GM23248 (cell line): ENCODE data around the gene KRTDAP. TPM values are rescaled to one million over a fixed set of nuclear protein-coding genes. Genes with fewer than 3 reads are reported as not detected.

Experiments used
- DNase-seq: peaks from one replicate; pipeline ENCODE4 v3.0.0-alpha.2; 2015
- H2AFZ ChIP-seq: fragments of 200-600 bp; sonication (generic); 2 replicates; pipeline ENCODE4 v1.6.1; 2016; ENCODE audit warnings: antibody characterized with exemption
- H3F3A ChIP-seq: fragments of 200-600 bp; sonication (generic); 2 replicates; pipeline ENCODE4 v1.6.1; 2016; ENCODE audit warnings: mild to moderate bottlenecking, antibody characterized with exemption, mixed run types; ENCODE audit not compliant: insufficient read depth
- H3K27ac ChIP-seq: fragments of 200-600 bp; sonication (generic); 2 replicates; pipeline ENCODE4 v1.5.1; 2016; ENCODE audit warnings: mild to moderate bottlenecking
- H3K27me3 ChIP-seq: fragments of 200-600 bp; sonication (generic); replicated peaks from 2 replicates; pipeline ENCODE4 v1.6.1; 2016; ENCODE audit warnings: mild to moderate bottlenecking; ENCODE audit not compliant: insufficient read depth
- H3K36me3 ChIP-seq: fragments of 200-600 bp; sonication (generic); 2 replicates; pipeline ENCODE4 v1.6.1; 2016; ENCODE audit warnings: low read depth, mild to moderate bottlenecking
- H3K4me1 ChIP-seq: fragments of 200-600 bp; sonication (generic); 2 replicates; pipeline ENCODE4 v1.6.1; 2016; ENCODE audit warnings: mild to moderate bottlenecking; ENCODE audit not compliant: insufficient read depth
- H3K4me2 ChIP-seq: fragments of 200-600 bp; sonication (generic); one replicate; pipeline ENCODE4 v1.6.1; 2016; ENCODE audit warnings: mild to moderate bottlenecking; ENCODE audit not compliant: unreplicated experiment
- H3K4me3 ChIP-seq: fragments of 200-600 bp; sonication (generic); 2 replicates; pipeline ENCODE4 v1.5.1; 2016; ENCODE audit warnings: mild to moderate bottlenecking
- H3K79me2 ChIP-seq: fragments of 200-600 bp; sonication (generic); 2 replicates; pipeline ENCODE4 v1.6.1; 2016; ENCODE audit warnings: mild to moderate bottlenecking; ENCODE audit not compliant: insufficient read depth
- H3K9ac ChIP-seq: fragments of 200-600 bp; sonication (generic); 2 replicates; pipeline ENCODE4 v1.6.1; 2016; ENCODE audit warnings: mild to moderate bottlenecking
- H3K9me2 ChIP-seq: fragments of 200-600 bp; sonication (generic); 2 replicates; pipeline ENCODE4 v1.6.1; 2016; ENCODE audit warnings: mixed run types, mild to moderate bottlenecking, moderate library complexity; ENCODE audit not compliant: insufficient read depth
- H3K9me3 ChIP-seq: fragments of 200-600 bp; sonication (generic); one replicate; pipeline ENCODE4 v1.6.1; 2017; ENCODE audit warnings: low read depth
- H4K20me1 ChIP-seq: fragments of 200-600 bp; sonication (generic); 2 replicates; pipeline ENCODE4 v1.6.0; 2016; ENCODE audit not compliant: insufficient read depth
- EZH2 ChIP-seq: fragments of 200-600 bp; sonication (generic); IDR thresholded peaks from 2 replicates; pipeline ENCODE4 v1.6.1; 2018; ENCODE audit warnings: antibody characterized with exemption, mild to moderate bottlenecking; ENCODE audit not compliant: insufficient read depth, poor library complexity, severe bottlenecking
- EZH2phosphoT487 ChIP-seq: fragments of 200-600 bp; sonication (generic); IDR thresholded peaks from 2 replicates; pipeline ENCODE4 v1.6.1; 2018; ENCODE audit warnings: antibody characterized with exemption, moderate library complexity, mild to moderate bottlenecking, low read depth; ENCODE audit not compliant: insufficient read depth
- WGBS, 2 experiments: methylation state at CpG; one replicate each; pipeline ENCODE4 v1.1.6; 2015 to 2017; ENCODE audit warnings: low lambda C conversion rate in 2 of 2, low coverage in 1 of 2; ENCODE audit errors: missing lambda C conversion rate in 2 of 2; 5-methylcytosine and 5-hydroxymethylcytosine counted together
- in situ Hi-C: fragments of 300-500 bp; cut with MboI; formaldehyde crosslinking; loops from 2 replicates; pipeline ENCODE4 v1.15.0; 2020
- polyA plus RNA-seq: library from polyadenylated mRNA; unstranded; fragments of >200 nt; fragmentation: Nextera tagmentation; extraction: Ambion mirVana; gene quantifications from 2 replicates; pipeline ENCODE4 v1.2.1, GENCODE V29; 2016
- total RNA-seq: library from RNA; depleted of rRNA; stranded (reverse); fragments of >200 nt; shearing (Covaris generic); gene quantifications from 2 replicates; pipeline ENCODE4 v1.2.3, GENCODE V29; 2014

Gene KRTDAP
- total and polyA plus RNA-seq, 2 experiments from 2014 or later, result not detected

DNA sequence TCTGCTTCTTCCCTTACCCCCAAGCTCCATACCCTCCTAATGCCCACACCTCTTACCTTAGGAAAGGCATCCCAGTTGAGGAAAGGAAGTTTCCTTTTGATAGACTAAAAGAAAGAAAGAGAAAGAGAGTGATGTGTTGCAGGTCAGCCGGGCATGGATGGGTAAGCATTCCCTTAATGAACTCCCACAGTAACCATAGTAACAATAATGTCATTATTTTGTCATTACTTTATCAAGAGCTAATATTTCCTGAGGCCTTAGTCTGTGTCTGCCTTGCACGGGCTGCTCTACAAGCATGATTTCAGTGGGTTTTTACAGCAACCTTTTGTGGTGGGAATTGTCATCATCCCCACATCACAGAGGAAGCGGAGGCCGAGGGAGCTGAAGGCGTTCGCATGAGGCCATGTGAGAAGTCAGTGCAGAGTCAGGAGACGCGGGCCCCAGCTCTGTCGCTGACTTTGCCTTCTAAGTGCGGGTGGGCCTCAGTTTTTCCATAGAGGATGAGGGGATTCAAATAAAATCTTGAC lies 2.5 kb downstream of the KRTDAP start:
- DNase-seq, result no peak
- Histone ChIP-seq H3K4me3 (no peak overlapping the region), H4K20me1 (no peaks in the 10 kb centered on the region), H3F3A (no peaks in the 10 kb centered on the region), H3K9me2 (no peaks in the 10 kb centered on the region), H3K27ac (no peak overlapping the region), H3K9ac (no peak overlapping the region), H3K27me3 (peaks cover 25% of the 10 kb centered on the region), H3K9me3 (no peaks in the 10 kb centered on the region), H3K4me2 (no peak overlapping the region), H3K36me3 (no peaks in the 10 kb centered on the region), H3K4me1 (no peaks in the 10 kb centered on the region), H2AFZ (no peak overlapping the region), H3K79me2 (no peaks in the 10 kb centered on the region)
- TF ChIP-seq EZH2 (no peak), EZH2phosphoT487 (no peak)
- in situ Hi-C loops, result no loop called here
- WGBS, 2 experiments, result 65 to 70% methylated on average over 10 of the region's 10 CpGs

DNA sequence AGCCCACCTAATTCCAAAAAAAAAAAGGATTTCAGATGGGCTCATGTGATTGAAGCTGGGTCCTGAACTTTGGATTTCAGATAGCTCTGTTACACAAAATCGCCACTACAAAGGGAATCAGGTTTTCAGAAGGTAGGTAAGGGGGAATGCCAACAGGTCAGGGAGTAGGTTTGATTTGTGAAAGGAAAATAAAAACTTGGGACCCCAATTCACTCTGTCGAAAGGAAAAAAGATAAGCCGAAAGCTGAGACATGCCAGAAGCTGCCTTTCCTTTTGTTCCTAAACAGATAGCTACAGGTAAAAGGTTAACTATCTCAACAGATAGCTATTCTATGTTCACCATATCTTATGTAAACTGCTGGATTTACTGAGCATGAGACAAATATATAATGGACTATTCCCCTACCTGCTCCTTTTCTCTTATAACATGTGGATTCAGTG lies 4.0 kb downstream of the KRTDAP start:
- in situ Hi-C loops, result no loop called here
- no peak overlapping the region for H3K4me2 ChIP-seq
- no peak for DNase-seq
- no peak overlapping the region for H3K27ac ChIP-seq
- no peaks in the 10 kb centered on the region for H3K9me3 ChIP-seq
- H3F3A ChIP-seq, result no peaks in the 10 kb centered on the region
- peaks cover 24% of the 10 kb centered on the region for H3K27me3 ChIP-seq
- H2AFZ ChIP-seq, result no peak overlapping the region
- H3K4me3 ChIP-seq, result no peak overlapping the region
- no peaks in the 10 kb centered on the region for H3K9me2 ChIP-seq
- no peaks in the 10 kb centered on the region for H3K79me2 ChIP-seq
- TF ChIP-seq EZH2phosphoT487 (no peak), EZH2 (no peak)
- H3K9ac ChIP-seq, result no peak overlapping the region
- H3K36me3 ChIP-seq, result no peaks in the 10 kb centered on the region
- H3K4me1 ChIP-seq, result no peaks in the 10 kb centered on the region
- no peaks in the 10 kb centered on the region for H4K20me1 ChIP-seq
- WGBS, 2 experiments, result 63 to 71% methylated on average over 3 of the region's 3 CpGs

DNA sequence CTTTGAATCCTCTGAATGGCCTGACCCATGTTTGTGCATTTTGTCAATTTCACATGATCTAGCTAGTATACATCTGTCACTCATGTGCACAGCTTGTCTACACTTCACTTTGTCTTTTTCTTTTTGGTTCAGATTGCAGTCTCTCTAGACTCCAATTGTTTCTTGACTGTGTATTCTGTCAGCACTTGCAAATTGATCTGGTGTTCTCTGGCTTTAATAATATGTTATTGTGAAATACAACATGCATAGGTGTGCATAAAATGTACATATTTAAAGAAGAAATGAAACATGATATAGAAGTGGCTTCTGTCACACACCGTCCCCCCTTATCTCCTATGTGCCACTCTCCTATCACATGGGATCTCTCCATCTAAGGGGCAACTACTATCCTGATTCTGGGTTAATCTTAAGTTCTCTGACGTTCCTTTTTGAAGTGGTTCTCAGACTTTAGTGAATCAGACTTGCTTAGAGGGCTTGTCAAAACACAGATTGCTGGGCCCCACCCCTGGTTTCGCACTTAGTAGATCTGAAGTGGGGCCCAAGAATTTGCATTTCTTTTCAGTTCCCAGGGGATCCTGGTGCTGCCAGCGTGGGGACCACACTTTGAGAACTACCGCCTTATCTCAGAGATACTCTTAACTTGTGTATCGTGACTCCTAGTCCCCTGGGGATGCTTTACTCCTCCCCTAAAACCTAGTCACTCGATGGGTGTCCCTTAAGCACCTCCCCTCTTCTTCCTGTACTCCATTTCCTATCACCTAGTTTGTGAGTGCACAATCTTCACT lies 5.8 kb downstream of the KRTDAP start:
- Histone ChIP-seq H3K9me2 (no peaks in the 10 kb centered on the region), H3K27me3 (peaks cover 15% of the 10 kb centered on the region), H4K20me1 (no peaks in the 10 kb centered on the region), H3K9ac (no peak overlapping the region), H3F3A (no peaks in the 10 kb centered on the region), H3K9me3 (no peaks in the 10 kb centered on the region), H3K27ac (no peak overlapping the region), H3K36me3 (no peaks in the 10 kb centered on the region), H3K4me1 (no peaks in the 10 kb centered on the region), H3K4me3 (no peak overlapping the region), H2AFZ (no peak overlapping the region), H3K4me2 (no peak overlapping the region), H3K79me2 (no peaks in the 10 kb centered on the region)
- WGBS, 2 experiments, result 29 to 33% methylated on average over 7 of the region's 7 CpGs
- DNase-seq, result no peak
- TF ChIP-seq EZH2, result no peak
- TF ChIP-seq EZH2phosphoT487, result no peak
- in situ Hi-C loops, result no loop called here

DNA sequence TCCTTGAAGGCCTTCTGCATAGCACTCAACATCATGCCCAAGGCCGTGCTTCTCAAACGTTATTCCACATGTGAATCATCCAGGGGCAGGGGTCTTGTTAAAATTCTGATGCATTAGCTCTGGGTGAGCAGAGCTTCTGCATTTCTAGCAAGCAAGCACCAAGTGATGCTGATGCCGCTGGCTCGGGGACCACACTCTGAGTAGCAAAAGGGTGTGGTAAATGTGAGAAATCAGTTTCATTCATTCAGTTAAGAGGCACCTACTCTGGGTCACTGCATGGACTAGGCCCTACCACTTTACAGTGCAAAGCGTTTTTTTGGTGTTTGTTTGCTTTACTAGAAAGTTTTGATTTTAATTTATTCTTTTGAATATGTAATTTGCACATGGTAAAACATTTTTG lies 7.2 kb downstream of the KRTDAP start:
- Histone ChIP-seq H3K4me3 (no peak overlapping the region), H4K20me1 (no peaks in the 10 kb centered on the region), H3K4me1 (no peaks in the 10 kb centered on the region), H3K9me3 (no peaks in the 10 kb centered on the region), H3F3A (no peaks in the 10 kb centered on the region), H3K27ac (no peak overlapping the region), H3K27me3 (peaks cover 15% of the 10 kb centered on the region), H3K36me3 (no peaks in the 10 kb centered on the region), H3K4me2 (no peak overlapping the region), H3K79me2 (no peaks in the 10 kb centered on the region), H2AFZ (no peak overlapping the region), H3K9me2 (no peaks in the 10 kb centered on the region), H3K9ac (no peak overlapping the region)
- no peak for DNase-seq
- WGBS, 2 experiments, result 26 to 34% methylated on average over 5 of the region's 5 CpGs
- in situ Hi-C loops, result no loop called here
- TF ChIP-seq EZH2phosphoT487 (no peak), EZH2 (no peak)
